Osteoblast (primary cell): Measurements from ENCODE around the gene KCNA2. TPM values are rescaled to one million over a fixed set of nuclear protein-coding genes. Genes with fewer than 3 reads are reported as not detected.

Source experiments
- DNase-seq: peaks from one replicate; pipeline ENCODE4 v3.0.0; 2011; ENCODE audit warnings: low spot score, mixed read lengths; ENCODE audit not compliant: insufficient read length; ENCODE audit errors: missing footprints
- H2AFZ ChIP-seq: 2 replicates; pipeline ENCODE4 v1.6.0; 2011; ENCODE audit warnings: mild to moderate bottlenecking, low read length
- H3K27ac ChIP-seq: 2 replicates; pipeline ENCODE4 v1.5.1; 2011; ENCODE audit warnings: mild to moderate bottlenecking, low read depth, low read length, moderate library complexity
- H3K27me3 ChIP-seq: 2 replicates; pipeline ENCODE4 v1.6.0; 2012; ENCODE audit warnings: mild to moderate bottlenecking, control low read depth, inconsistent platforms, low read length, moderate library complexity; ENCODE audit not compliant: insufficient read depth
- H3K36me3 ChIP-seq: 2 replicates; pipeline ENCODE4 v1.5.1; 2011; ENCODE audit warnings: mild to moderate bottlenecking, low read length, control low read depth, moderate library complexity; ENCODE audit not compliant: insufficient read depth
- H3K4me1 ChIP-seq: 2 replicates; pipeline ENCODE4 v1.5.1; 2011; ENCODE audit warnings: mild to moderate bottlenecking, low read length, control low read depth, moderate library complexity; ENCODE audit not compliant: insufficient read depth
- H3K4me2 ChIP-seq: 2 replicates; pipeline ENCODE4 v1.6.0; 2011; ENCODE audit warnings: mild to moderate bottlenecking, low read length; ENCODE audit not compliant: insufficient read depth
- H3K4me3 ChIP-seq: fragments of 200-600 bp; sonication (generic); 3 replicates; pipeline ENCODE4 v1.5.1; 2012; ENCODE audit warnings: mild to moderate bottlenecking, low read length, inconsistent platforms; ENCODE audit not compliant: insufficient read depth
- H3K79me2 ChIP-seq: 2 replicates; pipeline ENCODE4 v1.6.0; 2012; ENCODE audit warnings: mild to moderate bottlenecking, low read length, control low read depth, inconsistent platforms; ENCODE audit not compliant: insufficient read depth
- H3K9me3 ChIP-seq: 2 replicates; pipeline ENCODE4 v1.5.1; 2011; ENCODE audit warnings: low read depth, low read length, control low read depth
- H4K20me1 ChIP-seq: 2 replicates; pipeline ENCODE4 v1.6.0; 2012; ENCODE audit warnings: mild to moderate bottlenecking, low read length, control low read depth; ENCODE audit not compliant: insufficient read depth
- CTCF ChIP-seq: IDR thresholded peaks from 2 replicates; pipeline ENCODE4 v1.5.1; 2011; ENCODE audit warnings: mild to moderate bottlenecking, low read depth, low read length, moderate library complexity; ENCODE audit errors: extremely low read depth
- total RNA-seq: library from RNA; depleted of rRNA; stranded (reverse); fragments of >200 nt; gene quantifications from 2 replicates; pipeline ENCODE4 v1.2.3, GENCODE V29; 2012

Gene KCNA2
- total RNA-seq, 1 donor, result not detected

DNA sequence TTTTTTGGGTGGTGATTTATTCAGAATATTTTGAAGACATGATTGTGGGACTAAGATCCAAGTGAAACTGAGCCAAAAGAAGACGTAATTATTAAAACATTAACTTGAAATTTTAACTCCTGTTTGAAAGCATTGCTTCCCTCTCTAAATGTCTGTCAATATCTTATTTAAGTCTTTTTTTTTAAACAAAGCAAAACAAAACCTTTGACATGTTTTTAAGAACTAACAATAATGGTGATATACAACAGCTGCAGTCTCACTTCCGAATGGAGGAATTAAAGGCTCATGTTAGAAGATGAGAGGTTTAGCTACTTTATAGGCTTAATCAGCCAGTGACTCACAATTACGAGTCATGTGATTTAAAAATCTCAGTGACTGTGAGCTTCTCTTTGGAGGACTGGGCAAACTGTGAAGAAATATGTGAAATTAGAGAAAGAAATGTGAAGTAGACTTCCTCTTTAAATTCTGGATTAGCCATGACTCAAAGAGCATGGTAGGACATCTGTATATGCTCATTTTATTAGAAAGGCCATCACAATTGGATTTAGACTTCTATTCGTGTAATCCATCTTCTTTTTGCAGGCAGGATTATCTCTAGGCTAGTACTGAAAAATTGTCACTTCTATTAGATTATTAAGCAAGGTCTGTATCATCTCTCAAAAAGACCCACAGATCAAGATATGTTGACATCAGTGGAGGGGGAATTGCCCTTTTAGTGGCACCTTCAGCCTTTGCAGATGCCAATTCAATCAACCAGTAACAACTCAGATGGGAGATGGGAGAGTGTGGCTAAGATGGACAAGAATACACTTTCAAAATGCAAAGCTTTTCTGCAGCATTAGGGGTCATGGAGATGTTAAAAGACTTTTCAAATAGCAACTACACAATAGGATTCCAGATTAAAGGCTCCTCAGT lies 39.9 kb upstream of the KCNA2 start:
- Histone ChIP-seq H4K20me1 (no peaks in the 10 kb centered on the region), H3K4me2 (no peak overlapping the region), H3K4me1 (no peaks in the 10 kb centered on the region), H3K4me3 (no peak overlapping the region), H3K27ac (no peak overlapping the region), H3K36me3 (no peaks in the 10 kb centered on the region), H3K79me2 (no peaks in the 10 kb centered on the region), H2AFZ (no peak overlapping the region), H3K9me3 (no peaks in the 10 kb centered on the region), H3K27me3 (no peaks in the 10 kb centered on the region)
- TF ChIP-seq CTCF, result no peak
- DNase-seq, result no peak

GRCh38 chr1:110645211-110645610 lies 39.1 kb upstream of the KCNA2 start:
- no peak for DNase-seq
- no peak for TF ChIP-seq CTCF
- no peak overlapping the region for H3K4me2 ChIP-seq
- no peak overlapping the region for H2AFZ ChIP-seq
- H4K20me1 ChIP-seq, result no peaks in the 10 kb centered on the region
- H3K9me3 ChIP-seq, result no peaks in the 10 kb centered on the region
- H3K27me3 ChIP-seq, result no peaks in the 10 kb centered on the region
- no peaks in the 10 kb centered on the region for H3K79me2 ChIP-seq
- H3K27ac ChIP-seq, result no peak overlapping the region
- H3K36me3 ChIP-seq, result no peaks in the 10 kb centered on the region
- no peak overlapping the region for H3K4me3 ChIP-seq
- no peaks in the 10 kb centered on the region for H3K4me1 ChIP-seq

- Histone ChIP-seq H4K20me1 (no peaks in the 10 kb centered on the region), H3K4me3 (no peak overlapping the region), H3K27me3 (no peaks in the 10 kb centered on the region), H3K4me2 (no peak overlapping the region), H3K36me3 (no peaks in the 10 kb centered on the region), H3K4me1 (no peaks in the 10 kb centered on the region), H3K27ac (no peak overlapping the region), H3K9me3 (no peaks in the 10 kb centered on the region), H2AFZ (no peak overlapping the region), H3K79me2 (no peaks in the 10 kb centered on the region)
- no peak for TF ChIP-seq CTCF
- no peak for DNase-seq
Measured at GRCh38 chr1:110643879-110644472, 37.8 kb upstream of the KCNA2 start.

GRCh38 chr1:110639724-110640386 lies 33.7 kb upstream of the KCNA2 start:
- no peak for DNase-seq
- Histone ChIP-seq H4K20me1 (no peaks in the 10 kb centered on the region), H3K36me3 (no peaks in the 10 kb centered on the region), H3K9me3 (no peaks in the 10 kb centered on the region), H3K27ac (no peak overlapping the region), H3K4me3 (no peak overlapping the region), H3K27me3 (no peaks in the 10 kb centered on the region), H2AFZ (no peak overlapping the region), H3K4me2 (no peak overlapping the region), H3K4me1 (no peaks in the 10 kb centered on the region), H3K79me2 (no peaks in the 10 kb centered on the region)
- no peak for TF ChIP-seq CTCF
